GM19351 (cell line): ENCODE data around the gene DTNBP1.

Experiments
- ATAC-seq: cut with Tn5 transposase; IDR thresholded peaks from one replicate; pipeline ENCODE4 v1.9.1; 2021; ENCODE audit warnings: mild to moderate bottlenecking, moderate library complexity; ENCODE audit not compliant: unreplicated experiment

DTNBP1 gene

DNA sequence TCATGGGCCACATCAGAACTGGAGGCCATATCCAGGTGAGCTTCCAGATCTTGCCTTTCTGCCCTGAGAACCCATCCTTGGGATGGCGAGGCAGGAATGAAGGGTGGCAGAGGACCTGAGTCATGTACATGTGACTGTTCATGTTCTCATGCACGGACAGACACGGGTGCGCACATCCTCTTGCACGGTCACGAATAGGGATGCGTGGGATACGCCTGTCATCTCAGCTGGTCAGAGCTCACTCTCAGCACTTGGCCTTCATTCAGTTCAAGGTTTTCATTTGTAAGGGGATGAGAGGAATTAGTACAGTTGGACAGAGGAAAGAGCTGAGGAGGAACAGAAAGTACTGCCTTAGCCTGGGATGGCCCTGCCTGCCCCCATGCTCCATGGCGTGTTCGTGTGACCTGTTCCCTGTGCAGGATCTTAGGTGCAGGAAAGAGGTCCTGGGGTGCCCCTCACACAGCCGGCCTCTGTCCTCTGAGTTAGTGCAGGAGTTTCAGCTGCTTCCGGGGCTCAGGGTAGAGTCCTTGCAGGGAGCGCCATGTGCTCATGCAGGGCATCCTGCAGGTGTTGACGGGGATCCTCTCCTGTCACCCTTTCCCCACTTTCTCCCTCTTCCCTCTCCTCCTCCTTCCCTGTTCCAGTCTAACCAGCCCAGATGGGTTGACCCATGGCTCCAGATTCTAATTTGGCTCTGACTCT, 173.4 kb downstream of the DTNBP1 start:
- no peak for ATAC-seq

DNA sequence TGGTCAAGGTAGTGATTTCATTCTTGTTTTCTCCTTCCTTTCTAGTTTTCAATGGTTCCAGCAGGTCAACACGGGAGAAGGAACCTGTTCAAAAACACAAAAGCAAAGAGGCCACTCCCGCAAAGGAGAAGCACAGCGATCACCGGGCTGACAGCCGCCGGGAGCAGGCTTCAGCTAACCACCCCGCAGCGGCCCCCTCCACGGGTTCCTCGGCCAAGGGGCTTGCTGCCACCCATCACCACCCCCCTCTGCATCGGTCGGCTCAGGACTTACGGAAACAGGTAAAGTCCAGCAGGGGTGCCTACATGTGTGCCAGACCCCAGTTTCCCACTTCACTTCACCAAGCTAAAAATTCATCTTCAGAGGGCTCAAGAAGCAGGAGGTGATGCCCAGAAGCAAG, 175.6 kb downstream of the DTNBP1 start:
- ATAC-seq: no peak

DNA sequence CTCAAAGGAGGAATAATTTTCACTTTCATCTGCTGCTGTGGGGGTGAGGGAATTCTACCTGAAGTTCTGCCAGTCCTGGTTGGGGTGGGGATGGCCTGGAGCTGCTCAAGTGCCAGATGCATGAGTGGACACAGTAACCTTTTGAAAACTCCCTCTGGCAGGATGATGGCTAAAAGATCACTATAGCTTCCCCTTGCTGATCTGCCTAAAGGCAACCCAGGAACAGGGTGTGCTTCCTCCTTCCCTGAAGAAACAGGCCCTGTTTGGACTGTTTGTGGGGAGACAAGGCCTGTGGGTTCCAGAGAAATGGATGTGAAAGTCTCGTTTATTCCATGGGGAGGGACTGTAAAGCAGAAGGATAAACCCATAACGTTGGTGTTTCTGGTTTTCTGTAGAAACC, 176.9 kb downstream of the DTNBP1 start:
- ATAC-seq: no peak

DNA sequence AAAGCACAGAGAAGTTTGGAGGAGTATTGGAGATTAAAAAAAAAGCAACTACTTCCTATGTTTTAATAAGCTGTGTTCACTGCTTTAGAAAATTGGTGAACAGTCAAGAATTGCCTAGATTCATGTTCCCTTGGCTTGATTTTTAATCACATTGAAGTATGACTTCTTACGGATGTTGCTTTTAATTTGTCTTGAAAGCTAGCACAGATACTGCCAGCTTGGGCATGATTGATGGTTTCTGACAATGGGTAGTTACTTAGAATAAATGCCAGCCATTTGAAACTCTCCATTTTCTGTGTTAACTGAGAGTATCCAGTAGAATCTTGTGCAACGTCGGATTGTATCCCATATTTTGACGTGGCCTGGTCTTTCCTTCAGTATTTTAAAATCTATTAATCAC, 178.0 kb downstream of the DTNBP1 start:
- ATAC-seq: no peak

DNA sequence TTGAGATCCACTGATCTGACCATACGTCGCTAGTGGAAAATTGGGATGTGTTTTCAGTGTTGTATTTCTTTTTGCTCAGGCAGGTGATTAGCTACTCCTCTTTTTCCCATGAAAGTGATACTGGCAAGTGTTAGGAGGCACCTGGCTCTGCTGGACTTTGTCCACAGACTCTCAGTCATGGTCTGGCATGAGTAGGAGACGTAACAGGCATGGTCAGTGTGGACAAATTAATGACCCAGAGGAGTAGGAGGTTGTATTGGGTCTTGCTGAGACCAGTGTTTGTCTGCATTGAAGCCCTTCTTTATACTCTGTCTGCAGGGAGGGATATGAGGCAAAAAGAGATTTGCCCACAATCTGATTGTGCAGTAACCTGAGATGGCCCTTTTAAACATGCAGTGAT, 178.7 kb downstream of the DTNBP1 start:
- ATAC-seq: no peak

DNA sequence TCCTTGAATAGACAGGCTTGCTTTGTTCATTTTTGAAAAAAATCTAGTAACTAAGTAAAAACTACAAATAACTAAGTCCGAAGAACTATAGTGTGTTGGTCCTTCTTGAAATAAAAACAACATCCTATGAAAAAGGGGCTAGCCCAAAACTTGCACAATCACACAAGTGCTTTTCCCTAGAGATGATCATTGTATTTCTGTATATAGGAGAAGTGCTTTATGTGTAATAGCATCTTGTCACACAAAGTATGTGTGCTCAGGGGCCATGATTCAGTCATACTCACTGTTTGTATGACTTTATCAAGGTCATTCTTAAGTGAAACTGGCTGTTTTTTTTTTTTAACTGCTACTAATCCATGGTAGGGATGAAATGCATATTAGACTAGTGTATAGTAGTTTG, 179.8 kb downstream of the DTNBP1 start:
- ATAC-seq: no peak

DNA sequence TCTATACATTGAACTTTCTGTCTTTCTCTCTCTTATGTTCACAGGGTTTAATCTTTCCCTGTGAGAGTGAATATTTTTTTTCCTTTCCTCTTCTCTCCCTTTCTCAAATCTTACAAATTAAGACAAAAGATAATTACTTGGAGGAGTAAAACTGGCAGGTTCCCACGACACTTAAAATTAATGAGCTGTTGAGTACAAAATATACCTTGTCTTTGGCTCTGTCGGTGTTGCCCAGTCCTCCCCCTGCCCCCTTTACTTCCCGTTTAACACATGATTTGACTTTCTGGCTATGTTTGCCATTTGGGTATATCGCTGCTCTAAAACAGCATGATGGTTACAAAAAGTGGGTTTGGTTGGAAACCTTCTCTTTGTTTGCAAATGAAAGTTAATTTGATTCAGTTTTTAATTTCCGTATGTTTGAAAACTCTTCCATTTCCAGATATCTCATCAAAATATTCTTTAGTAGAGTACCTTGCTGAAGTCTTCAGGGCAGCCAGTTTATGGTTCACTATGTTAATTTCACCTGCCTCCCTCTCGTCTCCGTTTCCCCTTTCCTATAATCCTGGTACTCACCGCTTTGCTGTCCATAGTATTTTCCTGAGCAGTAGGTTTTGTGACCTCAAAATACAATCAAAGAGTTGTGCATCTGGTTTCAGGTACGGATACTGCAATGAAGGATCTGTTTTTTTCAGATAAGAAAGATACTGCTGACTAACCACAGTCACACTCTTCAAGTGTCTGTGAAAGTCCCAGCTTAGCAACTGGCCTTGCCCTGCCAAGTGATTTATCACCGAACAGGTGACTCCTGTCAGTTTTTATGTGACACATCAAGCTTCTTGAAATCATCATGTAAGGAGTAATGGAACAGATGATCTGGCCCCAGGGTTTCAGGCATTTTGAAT, 181.2 kb downstream of the DTNBP1 start:
- ATAC-seq: no peak

DNA sequence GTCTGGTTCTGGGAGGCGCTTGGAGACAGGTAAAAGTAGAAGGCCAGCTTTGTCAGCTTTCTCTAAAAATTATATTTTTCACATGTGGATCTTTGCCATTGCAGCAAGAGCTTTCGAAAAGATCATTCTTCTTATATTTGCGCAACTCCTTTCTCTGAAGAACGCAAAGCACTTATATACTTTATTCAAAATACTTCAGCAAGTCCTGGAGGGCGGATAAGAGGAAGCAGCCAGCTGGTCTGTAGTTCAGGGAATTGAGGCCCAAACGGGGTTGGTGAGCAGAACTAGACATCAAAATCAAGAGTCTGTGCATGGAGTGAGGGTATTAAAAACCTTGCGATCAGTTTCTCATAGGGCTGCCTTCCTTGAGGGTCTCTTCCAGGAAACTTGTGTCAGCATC, 182.3 kb downstream of the DTNBP1 start:
- no peak for ATAC-seq

DNA sequence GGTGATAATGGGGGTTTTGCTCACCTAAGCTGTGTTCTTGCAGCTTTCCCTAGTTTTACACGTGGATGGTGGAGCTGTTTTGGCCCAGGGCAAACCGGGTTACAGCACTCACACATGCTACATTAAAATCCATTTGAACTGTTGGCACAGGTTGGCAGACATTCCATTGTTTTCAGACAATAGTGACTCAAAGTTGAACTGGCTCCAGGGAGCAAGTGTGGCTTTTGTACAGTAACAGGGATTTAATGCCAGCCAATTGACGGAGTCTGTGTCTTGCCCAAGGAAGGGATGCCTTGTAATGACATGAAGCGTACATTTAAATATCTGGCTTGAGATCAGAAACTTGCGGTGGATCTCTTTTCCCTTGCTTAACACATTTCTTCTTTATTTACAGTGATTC, 183.1 kb downstream of the DTNBP1 start:
- no peak for ATAC-seq

DNA sequence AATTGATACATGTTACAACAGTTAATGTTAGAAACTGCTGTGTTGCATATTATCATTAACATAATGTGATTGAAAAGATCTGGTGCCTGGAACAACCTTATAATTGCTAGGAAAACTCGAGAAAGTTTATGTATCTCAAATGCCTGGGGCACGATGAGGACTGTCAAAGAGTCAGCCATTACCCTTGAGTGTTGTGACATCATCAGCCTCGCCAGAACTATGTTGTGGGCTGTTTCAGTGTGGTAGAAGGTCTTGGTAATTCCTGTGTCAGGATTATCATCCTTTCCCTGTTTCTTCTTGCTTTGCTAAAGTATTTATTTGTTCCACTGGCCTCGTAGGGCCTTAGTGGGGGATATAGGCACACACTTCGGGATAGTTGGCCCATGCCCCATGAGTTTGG, 185.1 kb downstream of the DTNBP1 start:
- no peak for ATAC-seq

DNA sequence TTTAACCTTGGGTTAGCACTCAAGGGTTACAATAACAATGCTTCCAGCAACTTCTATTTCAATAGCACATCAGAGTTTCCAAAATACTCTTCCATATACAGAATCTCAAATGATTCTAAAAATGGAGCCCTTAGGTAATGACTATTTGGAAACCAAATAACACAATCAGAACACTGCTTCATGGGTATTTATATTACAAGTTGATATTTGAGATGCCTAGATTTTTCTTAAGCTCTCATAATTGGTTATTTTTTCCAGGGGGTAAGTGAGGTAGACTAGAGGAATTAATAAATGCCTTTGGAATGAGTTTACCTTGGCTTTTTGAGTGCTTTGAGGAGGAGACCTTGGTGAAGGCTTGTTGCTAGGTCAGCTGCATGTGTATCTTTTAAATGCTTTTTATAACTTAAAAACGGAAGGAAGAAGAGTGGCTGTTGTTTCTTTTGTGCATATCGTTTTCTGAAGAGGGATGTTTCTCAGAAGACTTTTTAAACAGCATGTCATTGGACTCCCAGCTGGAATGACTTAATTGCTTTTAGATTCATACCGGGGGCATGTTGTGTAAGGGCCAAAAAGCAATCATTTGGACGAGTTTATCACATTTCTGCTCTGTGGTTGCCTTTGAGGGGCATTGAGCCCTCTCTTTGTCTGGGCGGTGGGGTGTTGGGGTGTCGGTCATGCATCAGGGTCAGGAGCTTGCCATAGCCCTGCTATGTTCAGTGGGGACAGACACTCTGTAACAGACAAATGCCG, 186.0 kb downstream of the DTNBP1 start:
- ATAC-seq: no peak

DNA sequence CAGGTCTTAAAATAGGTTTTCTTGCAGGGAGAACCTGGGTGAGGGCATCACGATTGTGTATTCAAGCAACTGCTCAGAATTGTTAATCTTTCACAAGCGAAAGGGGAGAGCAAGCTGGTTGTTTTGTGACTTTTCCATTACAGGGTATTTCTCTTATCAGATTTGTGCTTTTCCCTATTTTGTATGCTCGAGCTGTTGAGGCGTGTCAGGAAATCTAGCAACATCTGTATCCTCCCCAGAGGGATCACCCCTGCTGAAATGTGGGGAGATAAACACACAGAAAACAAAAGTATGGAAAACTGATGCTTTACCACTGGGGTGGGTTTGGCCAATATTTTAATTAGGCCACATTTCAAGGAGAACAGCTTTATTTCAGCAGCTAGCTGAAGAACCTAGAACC, 187.0 kb downstream of the DTNBP1 start:
- ATAC-seq: no peak

DNA sequence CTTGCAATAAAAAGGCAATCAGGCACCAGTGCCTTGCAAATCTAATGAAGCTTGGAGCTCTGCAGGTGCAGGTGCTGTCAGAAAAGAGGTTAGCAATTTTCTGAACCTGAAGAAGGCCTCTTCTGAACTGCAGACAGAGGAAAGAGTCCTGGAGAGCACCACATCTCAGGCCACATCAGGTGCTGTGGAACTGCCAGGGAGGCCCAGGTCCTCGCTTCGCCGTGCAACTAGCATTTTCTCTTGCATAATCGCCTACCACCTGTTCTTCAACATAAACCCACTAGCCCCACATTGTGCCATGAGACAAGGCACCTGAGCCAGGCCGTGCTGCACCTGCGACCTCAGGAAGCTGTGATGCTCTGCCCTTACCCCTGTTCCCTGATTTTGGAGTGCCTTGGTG, 187.6 kb downstream of the DTNBP1 start:
- ATAC-seq: no peak

DNA sequence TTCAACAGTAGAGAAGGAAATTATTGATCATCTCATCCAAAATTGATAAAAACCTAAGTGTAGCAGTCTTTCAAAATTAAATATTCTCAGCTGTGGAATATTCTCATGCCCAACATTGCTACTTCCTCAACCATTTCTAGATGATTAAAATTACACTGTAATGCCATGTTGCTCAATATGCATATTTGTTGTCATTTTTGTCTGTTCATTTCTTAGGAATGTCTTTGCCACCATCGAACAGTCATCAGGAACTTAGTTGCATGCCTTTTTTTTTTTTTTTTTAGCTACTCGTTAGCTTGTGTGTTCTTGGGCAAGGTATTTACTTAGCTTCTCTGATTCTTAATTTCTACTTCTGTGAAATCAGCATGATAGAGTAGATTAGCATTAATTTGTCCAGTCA, 188.6 kb downstream of the DTNBP1 start:
- ATAC-seq: no peak

DNA sequence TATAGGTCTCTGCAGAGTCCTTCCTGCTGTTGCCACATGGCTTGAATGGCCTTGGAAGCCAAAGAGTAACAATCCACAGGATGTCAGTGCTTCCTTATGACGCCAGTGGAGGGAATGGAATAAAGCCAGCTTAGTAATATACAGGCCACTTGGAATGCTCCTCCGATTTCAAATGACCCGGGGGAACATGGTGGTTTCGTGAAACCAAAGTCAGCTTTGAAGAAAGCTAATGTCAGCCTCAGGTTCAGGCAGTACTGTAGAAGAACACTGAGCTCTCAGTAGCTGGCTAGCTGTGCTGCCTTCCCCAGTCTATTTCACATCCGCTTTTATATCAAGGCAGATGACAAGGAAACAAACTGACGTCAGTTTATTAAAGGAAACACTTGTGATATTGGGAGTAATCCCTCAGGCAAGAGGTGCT, 189.1 kb downstream of the DTNBP1 start:
- ATAC-seq: no peak

DNA sequence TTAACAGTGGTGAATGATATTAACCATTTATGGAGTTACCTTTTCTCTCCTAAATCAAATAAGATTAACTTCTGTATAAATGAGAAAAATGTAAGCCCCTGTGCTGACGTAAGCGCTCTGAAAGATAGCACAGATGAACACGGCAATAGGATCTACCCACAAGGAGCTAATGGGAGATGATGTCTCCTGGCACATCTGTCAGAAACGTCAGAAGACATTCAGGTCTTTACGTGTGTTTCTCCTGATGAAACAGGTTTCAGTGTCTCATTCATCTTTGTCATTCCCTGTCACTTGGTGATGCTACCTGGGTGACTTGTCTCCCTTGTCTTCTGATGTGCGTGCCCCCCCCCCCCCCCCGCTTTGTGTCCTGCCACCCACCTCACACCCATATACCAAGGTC, 189.7 kb downstream of the DTNBP1 start:
- ATAC-seq: no peak
